SJSA1 (cell line): ENCODE data around the gene CLEC4C. TPM values are rescaled to one million over a fixed set of nuclear protein-coding genes. Genes with fewer than 3 reads are reported as not detected.

ENCODE experiments used
- DNase-seq, 2 experiments: peaks; one replicate each; pipeline ENCODE4 v3.0.0-alpha.2; 2015 to 2020; ENCODE audit warnings: low spot score in 2 of 2, low read depth in 1 of 2
- H3K27ac ChIP-seq: fragments of 250-450 bp; sonication (Bioruptor Pico); 2 replicates; pipeline ENCODE4 v1.5.1; 2020; ENCODE audit warnings: mild to moderate bottlenecking, moderate library complexity
- H3K27me3 ChIP-seq: fragments of 250-450 bp; sonication (Bioruptor Pico); replicated peaks from 2 replicates; pipeline ENCODE4 v1.5.1; 2020; ENCODE audit warnings: mild to moderate bottlenecking, moderate library complexity
- H3K36me3 ChIP-seq: fragments of 250-450 bp; sonication (Bioruptor Pico); 2 replicates; pipeline ENCODE4 v1.5.1; 2020; ENCODE audit warnings: mild to moderate bottlenecking
- H3K4me1 ChIP-seq: fragments of 250-450 bp; sonication (Bioruptor Pico); replicated peaks from 2 replicates; pipeline ENCODE4 v1.6.1; 2021; ENCODE audit warnings: mild to moderate bottlenecking
- H3K4me3 ChIP-seq: fragments of 250-450 bp; sonication (Bioruptor Pico); 2 replicates; pipeline ENCODE4 v1.5.1; 2020; ENCODE audit warnings: mild to moderate bottlenecking
- H3K9me3 ChIP-seq: fragments of 250-450 bp; sonication (Bioruptor Pico); replicated peaks from 2 replicates; pipeline ENCODE4 v1.5.1; 2020; ENCODE audit warnings: mild to moderate bottlenecking
- total RNA-seq: library from RNA; depleted of rRNA; stranded (reverse); fragments of >200 nt; shearing (Covaris generic); gene quantifications from 2 replicates; pipeline ENCODE4 v1.2.3, GENCODE V29; 2014; rRNA removed

CLEC4C gene
- total RNA-seq, 1 experiment from 2014 or later, result not detected

DNA sequence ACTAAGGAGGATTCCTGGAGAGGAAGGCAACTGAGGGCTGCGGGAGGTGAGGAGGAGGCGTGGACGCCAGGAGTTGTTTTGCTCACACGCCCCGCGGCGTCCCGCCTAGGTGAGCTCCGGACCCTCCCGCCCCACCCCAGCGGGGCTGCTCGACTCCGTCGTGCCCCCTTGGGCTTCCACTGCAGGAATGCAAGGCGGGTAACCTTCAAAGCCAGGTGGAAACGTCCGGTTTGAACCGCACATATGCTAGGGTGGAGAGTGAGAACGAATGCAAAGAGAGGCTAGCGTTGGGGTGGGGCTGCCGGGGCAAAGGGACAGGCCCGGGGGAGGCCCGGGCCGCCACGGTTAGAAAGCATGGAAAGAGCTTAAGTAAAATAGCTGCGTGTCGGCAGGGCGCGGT is 41.3 kb downstream of the CLEC4C start:
- Histone ChIP-seq H3K27ac (no peak overlapping the region), H3K27me3 (no peaks in the 10 kb centered on the region), H3K9me3 (no peaks in the 10 kb centered on the region), H3K4me1 (no peaks in the 10 kb centered on the region), H3K36me3 (no peaks in the 10 kb centered on the region), H3K4me3 (no peak overlapping the region)
- no peak for DNase-seq

DNA sequence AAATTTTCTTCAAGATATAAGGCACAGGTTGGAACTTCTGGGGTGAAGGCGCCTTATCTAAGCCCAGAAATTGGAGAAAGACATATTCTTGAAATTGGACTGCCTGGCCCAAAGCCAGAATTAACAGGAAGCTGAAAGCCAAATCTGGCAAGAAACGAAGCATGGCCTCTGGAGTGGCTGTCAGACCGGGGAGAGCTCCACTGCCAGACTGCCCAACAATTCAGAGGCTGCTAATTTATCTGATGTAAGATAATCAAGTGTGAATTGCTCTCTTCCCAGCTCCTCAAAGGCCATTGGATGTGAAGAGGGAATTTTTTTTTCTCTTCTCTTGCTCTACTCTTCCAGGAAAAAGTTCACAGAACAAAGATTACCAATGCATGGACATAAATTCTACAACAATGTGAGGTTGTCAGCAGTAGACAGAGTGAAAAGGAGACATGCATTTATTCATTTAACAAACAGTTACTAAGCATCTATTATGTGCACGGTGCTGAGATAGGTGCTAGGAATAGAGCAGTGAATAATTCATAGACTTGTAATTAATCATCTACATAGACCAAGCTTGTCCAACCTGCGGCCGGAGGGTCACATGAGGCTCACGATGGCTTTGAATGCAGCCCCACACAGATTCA is 51.5 kb downstream of the CLEC4C start, which contains the start of gene GDF3:
Gene GDF3 (minus strand): TSS at position 210 of the 632 bp plus-strand sequence. CDS start 47 bp downstream, at position 163.
- Histone ChIP-seq H3K4me1 (no peaks in the 10 kb centered on the region), H3K4me3 (no peak within 1 kb of the TSS), H3K36me3 (no peaks in the 10 kb centered on the region), H3K27me3 (no peaks in the 10 kb centered on the region), H3K27ac (no peak within 1 kb of the TSS), H3K9me3 (no peaks in the 10 kb centered on the region)
- DNase-seq, result no peak

DNA sequence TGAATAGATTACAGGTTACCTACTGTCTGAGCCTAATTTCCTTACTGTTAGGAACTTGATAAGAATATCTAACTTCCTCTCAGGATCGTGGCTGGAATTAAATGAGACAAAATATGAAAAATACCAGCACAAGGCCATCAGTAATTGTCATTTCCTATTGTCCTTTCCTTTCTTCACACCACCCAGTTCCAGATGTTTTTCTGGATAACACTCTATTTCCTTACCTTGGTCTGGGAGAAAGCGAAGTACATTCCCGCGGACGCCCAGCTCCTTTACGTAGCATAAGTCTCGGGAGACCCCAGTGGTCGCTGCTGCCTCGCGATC is 52.0 kb downstream of the CLEC4C start:
- Histone ChIP-seq H3K27ac (no peak overlapping the region), H3K36me3 (no peaks in the 10 kb centered on the region), H3K27me3 (no peaks in the 10 kb centered on the region), H3K4me1 (no peaks in the 10 kb centered on the region), H3K4me3 (no peak overlapping the region), H3K9me3 (no peaks in the 10 kb centered on the region)
- no peak for DNase-seq

DNA sequence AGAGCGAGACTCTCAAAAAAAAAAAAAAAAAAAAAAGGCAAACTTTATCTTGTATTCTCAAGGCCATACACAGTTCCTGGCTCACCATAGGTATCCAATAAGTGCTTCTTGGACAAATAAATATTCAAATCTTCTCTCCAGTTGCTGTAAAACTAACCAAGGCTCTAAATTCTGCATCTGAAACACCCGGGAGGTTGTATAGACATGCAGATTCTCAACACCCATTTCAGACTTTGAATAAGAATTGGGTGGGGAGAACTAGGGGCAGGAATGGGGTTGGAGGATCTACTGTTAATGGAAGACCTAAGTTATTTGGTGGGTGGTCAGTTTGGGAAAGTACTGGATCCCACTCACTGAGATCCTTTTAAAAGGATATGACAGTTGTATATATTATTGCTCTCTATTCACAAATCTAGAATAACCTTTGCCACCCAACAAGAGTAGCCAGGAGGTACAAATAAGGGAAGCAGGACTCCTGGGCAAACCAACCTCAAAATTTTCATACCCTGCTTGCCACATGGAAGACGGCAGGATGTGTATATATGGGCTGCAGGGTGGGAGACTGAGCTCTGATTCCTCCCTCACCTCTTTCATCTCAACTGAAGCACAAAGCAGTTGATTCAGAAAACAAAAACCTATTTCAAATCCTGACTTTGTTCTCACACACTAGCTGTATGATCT is 52.5 kb downstream of the CLEC4C start:
- H3K4me1 ChIP-seq, result no peaks in the 10 kb centered on the region
- DNase-seq, result no peak
- H3K9me3 ChIP-seq, result no peaks in the 10 kb centered on the region
- H3K27ac ChIP-seq, result no peak overlapping the region
- no peak overlapping the region for H3K4me3 ChIP-seq
- H3K36me3 ChIP-seq, result no peaks in the 10 kb centered on the region
- no peaks in the 10 kb centered on the region for H3K27me3 ChIP-seq

DNA sequence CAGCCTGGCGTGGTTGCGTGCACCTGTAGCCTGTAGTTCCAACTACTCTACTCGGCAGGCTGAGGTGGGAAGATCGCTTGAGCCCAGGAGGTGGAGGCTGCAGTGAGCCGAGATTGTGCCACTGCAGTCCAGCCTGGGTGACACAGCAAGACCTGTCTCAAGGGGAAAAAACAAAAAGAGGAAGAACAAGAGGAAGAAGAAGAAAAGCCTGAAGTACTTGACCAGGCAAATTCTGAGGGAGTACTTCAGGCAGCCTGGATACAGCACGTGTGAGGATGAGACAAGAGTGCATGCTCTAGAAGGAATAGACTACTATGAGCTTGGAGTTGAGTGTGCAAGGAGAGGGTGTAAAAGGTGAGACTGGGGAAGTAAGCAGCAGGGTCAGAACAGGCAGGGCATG is 53.4 kb downstream of the CLEC4C start:
- DNase-seq, result no peak
- no peaks in the 10 kb centered on the region for H3K9me3 ChIP-seq
- H3K36me3 ChIP-seq, result no peaks in the 10 kb centered on the region
- no peaks in the 10 kb centered on the region for H3K4me1 ChIP-seq
- H3K27ac ChIP-seq, result no peak overlapping the region
- no peak overlapping the region for H3K4me3 ChIP-seq
- H3K27me3 ChIP-seq, result no peaks in the 10 kb centered on the region

DNA sequence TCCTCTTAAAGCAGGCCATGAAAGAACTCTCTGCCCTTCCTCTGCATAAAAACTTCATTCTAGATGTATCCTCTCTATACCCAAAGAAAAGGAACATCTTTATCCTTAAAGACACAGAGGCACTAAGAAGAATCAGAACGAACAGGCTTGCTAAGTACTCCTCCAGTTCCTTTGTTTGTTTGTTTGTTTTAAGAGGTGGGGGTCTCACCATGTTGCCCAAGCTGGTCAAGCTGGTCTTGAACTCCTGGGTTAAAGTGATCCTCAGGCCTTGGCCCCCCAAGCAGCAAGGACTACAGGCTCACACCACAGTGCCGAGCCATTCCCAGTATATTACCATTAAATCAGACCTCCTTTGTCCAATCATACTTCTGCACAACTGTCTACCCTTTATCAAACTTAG is 65.6 kb downstream of the CLEC4C start:
- Histone ChIP-seq H3K27ac (no peak overlapping the region), H3K9me3 (no peaks in the 10 kb centered on the region), H3K27me3 (no peaks in the 10 kb centered on the region), H3K36me3 (no peaks in the 10 kb centered on the region), H3K4me1 (no peaks in the 10 kb centered on the region), H3K4me3 (no peak overlapping the region)
- DNase-seq, result no peak

Other genes with a start within 250 kb of the CLEC4C start
- 0.05 TPM in 1 of 2 replicates, not detected in the other for gene CD163, start 243.6 kb downstream of the CLEC4C start, total RNA-seq
- not detected in 2 replicates for gene APOBEC1, start 81.5 kb downstream of the CLEC4C start, total RNA-seq
- gene GDF3, start 51.6 kb downstream of the CLEC4C start, total RNA-seq, result not detected in 2 replicates
- not detected in 2 replicates for gene DPPA3, start 35.9 kb downstream of the CLEC4C start, total RNA-seq
- gene NANOGNB, start 17.8 kb upstream of the CLEC4C start, total RNA-seq, result not detected in 2 replicates
- gene NANOG, start 42.0 kb upstream of the CLEC4C start, total RNA-seq, result not detected in 2 replicates
- gene SLC2A14, start 125.5 kb upstream of the CLEC4C start, total RNA-seq, result not detected in 2 replicates
- 9.9 and 13.7 TPM in 2 replicates for gene SLC2A3, start 188.8 kb upstream of the CLEC4C start, total RNA-seq